ENCODE results near the gene SMCO4. TPM values are rescaled to one million over a fixed set of nuclear protein-coding genes. Genes with fewer than 3 reads are reported as not detected.

SMCO4 gene
- total and polyA plus RNA-seq, 2 experiments from 2014 or later, result 42.2 to 49.0 TPM

DNA sequence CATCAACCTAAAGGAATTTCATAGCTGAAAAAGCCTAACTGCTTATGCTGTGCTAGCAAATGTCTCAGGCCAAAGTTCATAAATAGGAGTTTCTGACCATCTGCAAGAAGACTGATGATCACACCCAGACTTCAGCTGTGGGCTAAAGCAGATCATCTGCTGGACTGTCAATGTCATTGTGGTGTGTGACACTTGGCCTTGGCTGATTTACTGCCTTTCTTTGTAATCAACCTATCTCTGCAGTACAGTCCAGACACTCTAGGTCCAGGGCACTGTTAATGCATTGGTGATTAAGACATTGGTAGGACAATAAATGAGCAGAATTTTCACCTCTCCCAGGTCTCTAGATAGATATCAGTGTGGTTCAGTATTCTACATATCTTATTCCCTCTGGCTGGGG is 40.3 kb upstream of the SMCO4 start (continued):
- TF ChIP-seq, protein P1, sequence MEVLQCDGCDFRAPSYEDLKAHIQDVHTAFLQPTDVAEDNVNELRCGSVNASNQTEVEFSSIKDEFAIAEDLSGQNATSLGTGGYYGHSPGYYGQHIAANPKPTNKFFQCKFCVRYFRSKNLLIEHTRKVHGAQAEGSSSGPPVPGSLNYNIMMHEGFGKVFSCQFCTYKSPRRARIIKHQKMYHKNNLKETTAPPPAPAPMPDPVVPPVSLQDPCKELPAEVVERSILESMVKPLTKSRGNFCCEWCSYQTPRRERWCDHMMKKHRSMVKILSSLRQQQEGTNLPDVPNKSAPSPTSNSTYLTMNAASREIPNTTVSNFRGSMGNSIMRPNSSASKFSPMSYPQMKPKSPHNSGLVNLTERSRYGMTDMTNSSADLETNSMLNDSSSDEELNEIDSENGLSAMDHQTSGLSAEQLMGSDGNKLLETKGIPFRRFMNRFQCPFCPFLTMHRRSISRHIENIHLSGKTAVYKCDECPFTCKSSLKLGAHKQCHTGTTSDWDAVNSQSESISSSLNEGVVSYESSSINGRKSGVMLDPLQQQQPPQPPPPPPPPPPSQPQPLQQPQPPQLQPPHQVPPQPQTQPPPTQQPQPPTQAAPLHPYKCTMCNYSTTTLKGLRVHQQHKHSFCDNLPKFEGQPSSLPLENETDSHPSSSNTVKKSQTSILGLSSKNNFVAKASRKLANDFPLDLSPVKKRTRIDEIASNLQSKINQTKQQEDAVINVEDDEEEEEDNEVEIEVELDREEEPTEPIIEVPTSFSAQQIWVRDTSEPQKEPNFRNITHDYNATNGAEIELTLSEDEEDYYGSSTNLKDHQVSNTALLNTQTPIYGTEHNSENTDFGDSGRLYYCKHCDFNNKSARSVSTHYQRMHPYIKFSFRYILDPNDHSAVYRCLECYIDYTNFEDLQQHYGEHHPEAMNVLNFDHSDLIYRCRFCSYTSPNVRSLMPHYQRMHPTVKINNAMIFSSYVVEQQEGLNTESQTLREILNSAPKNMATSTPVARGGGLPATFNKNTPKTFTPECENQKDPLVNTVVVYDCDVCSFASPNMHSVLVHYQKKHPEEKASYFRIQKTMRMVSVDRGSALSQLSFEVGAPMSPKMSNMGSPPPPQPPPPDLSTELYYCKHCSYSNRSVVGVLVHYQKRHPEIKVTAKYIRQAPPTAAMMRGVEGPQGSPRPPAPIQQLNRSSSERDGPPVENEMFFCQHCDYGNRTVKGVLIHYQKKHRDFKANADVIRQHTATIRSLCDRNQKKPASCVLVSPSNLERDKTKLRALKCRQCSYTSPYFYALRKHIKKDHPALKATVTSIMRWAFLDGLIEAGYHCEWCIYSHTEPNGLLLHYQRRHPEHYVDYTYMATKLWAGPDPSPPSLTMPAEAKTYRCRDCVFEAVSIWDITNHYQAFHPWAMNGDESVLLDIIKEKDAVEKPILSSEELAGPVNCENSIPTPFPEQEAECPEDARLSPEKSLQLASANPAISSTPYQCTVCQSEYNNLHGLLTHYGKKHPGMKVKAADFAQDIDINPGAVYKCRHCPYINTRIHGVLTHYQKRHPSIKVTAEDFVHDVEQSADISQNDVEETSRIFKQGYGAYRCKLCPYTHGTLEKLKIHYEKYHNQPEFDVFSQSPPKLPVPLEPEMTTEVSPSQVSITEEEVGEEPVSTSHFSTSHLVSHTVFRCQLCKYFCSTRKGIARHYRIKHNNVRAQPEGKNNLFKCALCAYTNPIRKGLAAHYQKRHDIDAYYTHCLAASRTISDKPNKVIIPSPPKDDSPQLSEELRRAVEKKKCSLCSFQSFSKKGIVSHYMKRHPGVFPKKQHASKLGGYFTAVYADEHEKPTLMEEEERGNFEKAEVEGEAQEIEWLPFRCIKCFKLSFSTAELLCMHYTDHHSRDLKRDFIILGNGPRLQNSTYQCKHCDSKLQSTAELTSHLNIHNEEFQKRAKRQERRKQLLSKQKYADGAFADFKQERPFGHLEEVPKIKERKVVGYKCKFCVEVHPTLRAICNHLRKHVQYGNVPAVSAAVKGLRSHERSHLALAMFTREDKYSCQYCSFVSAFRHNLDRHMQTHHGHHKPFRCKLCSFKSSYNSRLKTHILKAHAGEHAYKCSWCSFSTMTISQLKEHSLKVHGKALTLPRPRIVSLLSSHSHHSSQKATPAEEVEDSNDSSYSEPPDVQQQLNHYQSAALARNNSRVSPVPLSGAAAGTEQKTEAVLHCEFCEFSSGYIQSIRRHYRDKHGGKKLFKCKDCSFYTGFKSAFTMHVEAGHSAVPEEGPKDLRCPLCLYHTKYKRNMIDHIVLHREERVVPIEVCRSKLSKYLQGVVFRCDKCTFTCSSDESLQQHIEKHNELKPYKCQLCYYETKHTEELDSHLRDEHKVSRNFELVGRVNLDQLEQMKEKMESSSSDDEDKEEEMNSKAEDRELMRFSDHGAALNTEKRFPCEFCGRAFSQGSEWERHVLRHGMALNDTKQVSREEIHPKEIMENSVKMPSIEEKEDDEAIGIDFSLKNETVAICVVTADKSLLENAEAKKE (CRISPR knock-in tag; IDR thresholded peaks at IDR 0.05), result no peak

GRCh38 chr11:93579187-93579751 is 36.1 kb upstream of the SMCO4 start:
- H3K27me3 ChIP-seq (ENCODE audit: insufficient read depth), result no peaks in the 10 kb centered on the region
- H3K4me2 ChIP-seq, result no peak overlapping the region
- H3K4me1 ChIP-seq (ENCODE audit: insufficient read depth), result no peaks in the 10 kb centered on the region
- Mint-ChIP-seq H3K36me3 (ENCODE audit: low read depth) (no peaks in the 10 kb centered on the region), H3K4me1 (no peaks in the 10 kb centered on the region), H3K9me3 (peaks cover 5% of the 10 kb centered on the region; the same call in 2 of the 3 replicates), H3K27me3 (ENCODE audit: insufficient read depth, low read depth, poor library complexity) (no peaks in the 10 kb centered on the region), H3K27ac (no peak overlapping the region), H3K4me3 (no peak overlapping the region)
- DNase-seq (ENCODE audit: low spot score), result no peak
- H3K79me2 ChIP-seq (replicated peaks; ENCODE audit: insufficient read depth), result no peaks in the 10 kb centered on the region
- H3F3A ChIP-seq (replicated peaks; ENCODE audit: low read depth), result no peaks in the 10 kb centered on the region
- H3K36me3 ChIP-seq (ENCODE audit: insufficient read depth), result no peaks in the 10 kb centered on the region; the same call in 1 of the 2 replicates
- ATAC-seq, result no peak
- H2AFZ ChIP-seq, result no peak overlapping the region
- no peak overlapping the region for H3K4me3 ChIP-seq
- no peaks in the 10 kb centered on the region for H3K9me2 ChIP-seq (ENCODE audit: insufficient read depth)
- no peak overlapping the region for H3K27ac ChIP-seq (ENCODE audit: low read depth)
- no peaks in the 10 kb centered on the region for H4K20me1 ChIP-seq (replicated peaks; ENCODE audit: insufficient read depth)
- TF ChIP-seq EZH2phosphoT487 (IDR thresholded peaks at IDR 0.05; ENCODE audit: unreplicated experiment) (no peak), NANOG (IDR thresholded peaks at IDR 0.05; ENCODE audit: borderline replicate concordance) (no peak), CREB1 (CRISPR knock-in tag; IDR thresholded peaks at IDR 0.05; ENCODE audit: low read depth) (no peak), POLR2AphosphoS5 (IDR thresholded peaks at IDR 0.05; ENCODE audit: low read depth) (no peak), ZNF331 (CRISPR knock-in tag; IDR thresholded peaks at IDR 0.05; ENCODE audit: low read depth) (no peak), JUNB (IDR thresholded peaks at IDR 0.05; ENCODE audit: unreplicated experiment) (no peak), CTCF (conservative IDR thresholded peaks at IDR 0.05; ENCODE audit: low read depth in 2 of 2) (no peak)
- TF ChIP-seq, protein P1 (CRISPR knock-in tag; IDR thresholded peaks at IDR 0.05), result no peak

All from GM23338 (cell line).